PC-9 (cell line): ENCODE results near the gene SLC4A9.

Experiments
- EZH2 ChIP-seq: fragments of 200-600 bp; sonication (generic); IDR thresholded peaks from 2 replicates; pipeline ENCODE4 v1.8.0; 2017; ENCODE audit warnings: antibody characterized with exemption, low read depth
- TF ChIP-seq, protein P1 (sequence below): fragments of 200-600 bp; sonication (generic); conservative IDR thresholded peaks from 2 replicates; pipeline ENCODE4 v1.6.1; 2017; ENCODE audit warnings: mixed run types, antibody characterized with exemption, mild to moderate bottlenecking, moderate library complexity

DNA sequence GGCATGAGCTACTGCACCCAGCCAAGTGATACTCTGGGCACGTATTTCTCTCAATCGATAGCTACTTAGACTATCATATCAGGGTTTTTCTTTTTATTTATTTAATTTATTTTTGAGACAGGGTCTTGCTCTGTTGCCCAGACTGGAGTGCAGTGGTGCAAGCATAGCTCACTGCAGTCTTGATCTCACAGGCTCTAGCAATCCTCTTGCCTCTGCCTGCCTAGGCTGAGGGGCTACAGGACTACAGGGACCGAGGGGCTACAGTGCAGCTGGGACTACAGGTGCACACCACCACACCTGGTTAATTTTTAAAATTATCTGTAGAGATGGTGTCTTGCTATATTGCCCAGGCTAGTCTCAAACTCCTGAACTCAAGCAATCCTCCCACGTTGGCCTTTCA, 21.4 kb downstream of the SLC4A9 start:
- TF ChIP-seq, protein P1, sequence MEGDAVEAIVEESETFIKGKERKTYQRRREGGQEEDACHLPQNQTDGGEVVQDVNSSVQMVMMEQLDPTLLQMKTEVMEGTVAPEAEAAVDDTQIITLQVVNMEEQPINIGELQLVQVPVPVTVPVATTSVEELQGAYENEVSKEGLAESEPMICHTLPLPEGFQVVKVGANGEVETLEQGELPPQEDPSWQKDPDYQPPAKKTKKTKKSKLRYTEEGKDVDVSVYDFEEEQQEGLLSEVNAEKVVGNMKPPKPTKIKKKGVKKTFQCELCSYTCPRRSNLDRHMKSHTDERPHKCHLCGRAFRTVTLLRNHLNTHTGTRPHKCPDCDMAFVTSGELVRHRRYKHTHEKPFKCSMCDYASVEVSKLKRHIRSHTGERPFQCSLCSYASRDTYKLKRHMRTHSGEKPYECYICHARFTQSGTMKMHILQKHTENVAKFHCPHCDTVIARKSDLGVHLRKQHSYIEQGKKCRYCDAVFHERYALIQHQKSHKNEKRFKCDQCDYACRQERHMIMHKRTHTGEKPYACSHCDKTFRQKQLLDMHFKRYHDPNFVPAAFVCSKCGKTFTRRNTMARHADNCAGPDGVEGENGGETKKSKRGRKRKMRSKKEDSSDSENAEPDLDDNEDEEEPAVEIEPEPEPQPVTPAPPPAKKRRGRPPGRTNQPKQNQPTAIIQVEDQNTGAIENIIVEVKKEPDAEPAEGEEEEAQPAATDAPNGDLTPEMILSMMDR, result no peak
- no peak for TF ChIP-seq EZH2
